CD4-positive, CD25-positive, alpha-beta regulatory T cell (primary cell): Measurements from ENCODE around the gene METTL1. TPM values are rescaled to one million over a fixed set of nuclear protein-coding genes. Genes with fewer than 3 reads are reported as not detected.

Experiments used
- ATAC-seq, 2 donors: fragments of 150-1000 bp; cut with Tn5 transposase; one replicate each; pipeline ENCODE4 v1.10.0; 2021; ENCODE audit warnings: low read depth in 2 of 2, moderate number of reproducible peaks in 2 of 2, moderate library complexity in 1 of 2
- DNase-seq, 3 donors: peaks; one replicate each; pipeline versions ENCODE4 v3.0.0 to v3.0.0-alpha.2; 2012 to 2022; ENCODE audit warnings: mixed read lengths in 1 of 3
- H3K27ac ChIP-seq: one replicate; pipeline ENCODE4 v1.7.0; 2013; ENCODE audit warnings: mild to moderate bottlenecking, low read length; ENCODE audit not compliant: insufficient read depth, poor library complexity, severe bottlenecking
- H3K27me3 ChIP-seq: one replicate; pipeline ENCODE4 v1.7.0; 2013; ENCODE audit warnings: low read length; ENCODE audit not compliant: control insufficient read depth, insufficient read depth
- H3K36me3 ChIP-seq: one replicate; pipeline ENCODE4 v1.7.0; 2013; ENCODE audit warnings: mild to moderate bottlenecking, low read length, moderate library complexity; ENCODE audit not compliant: control insufficient read depth, insufficient read depth
- H3K4me1 ChIP-seq: 2 replicates; pipeline ENCODE4 v1.7.0; 2013; ENCODE audit warnings: mild to moderate bottlenecking, low read length; ENCODE audit not compliant: insufficient read depth, control insufficient read depth, poor library complexity, severe bottlenecking
- H3K4me3 ChIP-seq: one replicate; pipeline ENCODE4 v1.7.0; 2013; ENCODE audit warnings: low read depth, mild to moderate bottlenecking, low read length, moderate library complexity
- H3K9me3 ChIP-seq, 2 experiments: 1 replicate in 1 of 2; 2 replicates in 1 of 2; pipeline ENCODE4 v1.7.0; 2013; ENCODE audit warnings: low read length in 2 of 2, mild to moderate bottlenecking in 1 of 2, moderate library complexity in 1 of 2; ENCODE audit not compliant: control insufficient read depth in 2 of 2
- H3K27ac Mint-ChIP-seq, 3 donors: one replicate each; pipeline ENCODE4 v1.8.0; 2020 to 2022; ENCODE audit warnings: mild to moderate bottlenecking in 3 of 3, mixed read lengths in 3 of 3, moderate library complexity in 2 of 3
- H3K27me3 Mint-ChIP-seq: one replicate; pipeline ENCODE4 v1.8.0; 2022; ENCODE audit warnings: mild to moderate bottlenecking, mixed read lengths
- H3K36me3 Mint-ChIP-seq: one replicate; pipeline ENCODE4 v1.8.0; 2020; ENCODE audit warnings: mixed read lengths
- H3K4me1 Mint-ChIP-seq, 4 donors: one replicate each; pipeline ENCODE4 v1.8.0; 2020 to 2022; ENCODE audit warnings: mixed read lengths in 4 of 4, mild to moderate bottlenecking in 1 of 4
- H3K4me3 Mint-ChIP-seq, 4 donors: one replicate each; pipeline ENCODE4 v1.8.0; 2020 to 2022; ENCODE audit warnings: mild to moderate bottlenecking in 4 of 4, mixed read lengths in 4 of 4, moderate library complexity in 3 of 4
- H3K9me3 Mint-ChIP-seq, 7 donors: one replicate each; pipeline ENCODE4 v1.8.0; 2020 to 2022; ENCODE audit warnings: mixed read lengths in 7 of 7, mild to moderate bottlenecking in 3 of 7, moderate library complexity in 2 of 7
- polyA plus RNA-seq, 4 donors: library from polyadenylated mRNA; unstranded; fragments of 300-500 nt; fragmentation: Illumina TruSeq; gene quantifications; one replicate each; pipeline ENCODE4 v1.2.3, GENCODE V29; 2021
- total RNA-seq: library from RNA; stranded (reverse); gene quantifications from one replicate; pipeline ENCODE4 v1.2.3, GENCODE V29; 2022

METTL1 gene
- total and polyA plus RNA-seq, 5 donors from 2014 or later = 3.5 to 10.8 (median 7.1) TPM

DNA sequence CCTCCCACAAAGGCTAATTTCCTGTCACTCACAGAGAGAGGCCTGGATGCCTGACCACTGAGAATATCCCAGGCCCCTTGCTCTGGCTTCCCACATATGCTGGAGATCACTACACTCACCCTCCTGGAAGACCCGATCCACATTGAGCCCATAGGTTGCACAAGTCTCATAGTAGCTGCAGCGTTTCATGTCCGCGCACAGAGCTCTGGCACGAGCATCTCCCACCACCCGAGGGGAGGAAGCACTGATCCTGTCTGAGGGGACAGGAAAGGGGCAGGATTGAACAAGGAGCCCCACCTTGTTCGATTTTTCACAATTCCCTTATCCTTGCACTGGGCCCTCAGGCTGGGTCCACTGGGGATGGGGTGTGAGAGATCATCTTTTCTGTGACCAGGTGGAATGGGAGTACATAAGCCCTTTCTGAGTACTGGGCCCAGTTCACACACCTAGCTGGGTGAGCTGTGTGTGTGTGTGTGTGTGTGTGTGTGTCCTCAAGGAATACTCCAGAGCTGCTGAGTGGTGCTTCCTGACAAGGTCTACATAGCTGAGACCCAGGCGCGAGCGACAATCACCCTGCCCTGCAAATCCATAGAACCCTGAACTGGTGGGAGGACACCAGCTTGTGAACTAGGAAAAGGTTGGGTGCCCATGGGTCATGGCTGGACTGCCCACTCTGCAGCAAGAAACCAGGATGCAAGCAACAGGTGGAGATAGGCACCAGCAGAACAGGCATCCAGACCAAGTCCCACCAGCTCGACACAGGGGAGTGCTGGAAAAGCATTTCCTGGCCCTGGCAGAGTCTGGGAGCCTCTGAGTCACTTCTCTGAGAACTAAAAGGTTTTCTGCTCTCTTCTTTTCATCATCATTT, 38.9 kb downstream of the METTL1 start:
- H3K4me1 ChIP-seq = no peaks in the 10 kb centered on the region
- H3K36me3 ChIP-seq = peaks cover 79% of the 10 kb centered on the region
- Mint-ChIP-seq H3K4me1 (peaks cover 0 to 18% (median 13%) of the 10 kb centered on the region in 4 donors), H3K9me3 (no peaks in the 10 kb centered on the region), H3K27me3 (no peaks in the 10 kb centered on the region), H3K36me3 (peaks cover 54% of the 10 kb centered on the region), H3K4me3 (no peak overlapping the region), H3K27ac (peak overlapping the region in 1 of 3 donors; percentile 63)
- no peak overlapping the region for H3K4me3 ChIP-seq
- no peaks in the 10 kb centered on the region for H3K9me3 ChIP-seq
- no peak for DNase-seq
- no peaks in the 10 kb centered on the region for H3K27me3 ChIP-seq
- ATAC-seq = no peak
- H3K27ac ChIP-seq = no peak overlapping the region

GRCh38 chr12:57732270-57732669, 39.6 kb downstream of the METTL1 start:
- H3K27me3 ChIP-seq = no peaks in the 10 kb centered on the region
- no peak for DNase-seq
- Mint-ChIP-seq H3K4me3 (no peak overlapping the region), H3K9me3 (no peaks in the 10 kb centered on the region), H3K27me3 (no peaks in the 10 kb centered on the region), H3K4me1 (peaks cover 0 to 18% (median 13%) of the 10 kb centered on the region in 4 donors), H3K36me3 (peaks cover 57% of the 10 kb centered on the region), H3K27ac (peak overlapping the region in 1 of 3 donors; percentile 63)
- H3K4me1 ChIP-seq = no peaks in the 10 kb centered on the region
- no peak overlapping the region for H3K4me3 ChIP-seq
- H3K27ac ChIP-seq = no peak overlapping the region
- H3K9me3 ChIP-seq = no peaks in the 10 kb centered on the region
- ATAC-seq = no peak
- peaks cover 84% of the 10 kb centered on the region for H3K36me3 ChIP-seq

GRCh38 chr12:57731411-57732080, 40.4 kb downstream of the METTL1 start:
- Mint-ChIP-seq H3K36me3 (peaks cover 54% of the 10 kb centered on the region), H3K4me1 (peaks cover 0 to 12% (median 10%) of the 10 kb centered on the region in 4 donors), H3K27me3 (no peaks in the 10 kb centered on the region), H3K4me3 (no peak overlapping the region), H3K27ac (peak overlapping the region in 2 of 3 donors; percentile 44 to 56), H3K9me3 (no peaks in the 10 kb centered on the region)
- Histone ChIP-seq H3K4me1 (no peaks in the 10 kb centered on the region), H3K27ac (no peak overlapping the region), H3K9me3 (no peaks in the 10 kb centered on the region), H3K4me3 (no peak overlapping the region), H3K27me3 (no peaks in the 10 kb centered on the region), H3K36me3 (peaks cover 85% of the 10 kb centered on the region)
- DNase-seq = no peak
- no peak for ATAC-seq

- Histone ChIP-seq H3K4me1 (no peaks in the 10 kb centered on the region), H3K27me3 (no peaks in the 10 kb centered on the region), H3K4me3 (no peak overlapping the region), H3K27ac (no peak overlapping the region), H3K9me3 (no peaks in the 10 kb centered on the region), H3K36me3 (peaks cover 84% of the 10 kb centered on the region)
- Mint-ChIP-seq H3K27ac (peak overlapping the region in 1 of 3 donors; percentile 44), H3K4me3 (no peak overlapping the region), H3K36me3 (peaks cover 51% of the 10 kb centered on the region), H3K9me3 (no peaks in the 10 kb centered on the region), H3K27me3 (no peaks in the 10 kb centered on the region), H3K4me1 (peaks cover 0 to 8% (median 6%) of the 10 kb centered on the region in 4 donors)
- no peak for DNase-seq
- ATAC-seq = no peak
Observed at GRCh38 chr12:57730336-57731067, 41.4 kb downstream of the METTL1 start.

- no peak for DNase-seq
- Histone ChIP-seq H3K9me3 (no peaks in the 10 kb centered on the region), H3K4me3 (no peak overlapping the region), H3K36me3 (peaks cover 75% of the 10 kb centered on the region), H3K27me3 (no peaks in the 10 kb centered on the region), H3K27ac (no peak overlapping the region), H3K4me1 (peaks cover 4% of the 10 kb centered on the region)
- Mint-ChIP-seq H3K9me3 (no peaks in the 10 kb centered on the region), H3K27me3 (no peaks in the 10 kb centered on the region), H3K36me3 (peaks cover 43% of the 10 kb centered on the region), H3K27ac (no peak overlapping the region), H3K4me3 (no peak overlapping the region), H3K4me1 (peaks cover 0 to 10% (median 7%) of the 10 kb centered on the region in 4 donors)
- ATAC-seq = no peak
Observed at GRCh38 chr12:57729321-57729844, 42.5 kb downstream of the METTL1 start.

DNA sequence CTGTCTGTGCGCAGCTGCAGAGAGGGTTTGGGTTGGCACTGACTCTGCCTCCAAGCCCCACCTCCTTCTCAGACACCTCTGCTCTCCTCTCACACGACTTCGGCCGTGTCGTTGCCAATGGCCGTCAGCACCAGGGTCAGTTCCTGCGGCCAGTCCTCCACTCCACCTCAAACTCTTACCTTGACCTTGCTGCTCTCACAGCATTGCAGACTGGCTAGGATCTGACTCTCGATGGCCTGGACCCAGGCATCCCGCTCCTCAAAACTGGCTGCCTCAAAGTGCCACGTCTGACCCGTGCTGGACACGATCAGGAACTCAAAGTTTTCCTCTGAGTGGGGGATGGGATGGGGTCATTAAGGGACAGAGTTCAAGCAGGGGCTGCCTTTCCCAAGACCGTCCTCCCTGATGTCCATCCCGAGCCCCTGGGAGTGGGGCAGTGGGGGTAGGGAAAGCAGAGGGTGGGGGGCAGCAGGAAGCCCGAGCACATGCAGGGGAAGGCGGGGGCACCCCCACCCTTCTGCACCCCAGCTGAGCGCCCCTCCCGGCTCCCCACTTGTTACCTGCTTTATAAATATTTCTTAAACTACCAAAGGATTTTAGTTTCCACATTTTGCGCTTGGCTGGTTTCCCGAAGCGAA, 44.0 kb downstream of the METTL1 start:
- H3K4me1 Mint-ChIP-seq = peaks cover 0 to 16% (median 8%) of the 10 kb centered on the region in 4 donors
- H3K36me3 Mint-ChIP-seq = peaks cover 34% of the 10 kb centered on the region
- Histone ChIP-seq H3K4me1 (peaks cover 4% of the 10 kb centered on the region), H3K4me3 (no peak overlapping the region), H3K9me3 (no peaks in the 10 kb centered on the region), H3K36me3 (peaks cover 60% of the 10 kb centered on the region), H3K27ac (peak overlapping the region; percentile 14), H3K27me3 (no peaks in the 10 kb centered on the region)
- H3K27me3 Mint-ChIP-seq = no peaks in the 10 kb centered on the region
- peak overlapping the region in 1 of 3 donors; percentile 23 for H3K27ac Mint-ChIP-seq
- H3K4me3 Mint-ChIP-seq = no peak overlapping the region
- ATAC-seq (no peak), DNase-seq (no peak)
- H3K9me3 Mint-ChIP-seq = no peaks in the 10 kb centered on the region
